ENCODE results near the gene SLC25A45. TPM values are rescaled to one million over a fixed set of nuclear protein-coding genes. Genes with fewer than 3 reads are reported as not detected.
A peak's percentile ranks its signal among the peaks of the same experiment; 100 is the strongest.

SLC25A45 gene
- total and polyA plus RNA-seq, 11 donors: 3.8 to 11.6 (median 6.6) TPM

DNA sequence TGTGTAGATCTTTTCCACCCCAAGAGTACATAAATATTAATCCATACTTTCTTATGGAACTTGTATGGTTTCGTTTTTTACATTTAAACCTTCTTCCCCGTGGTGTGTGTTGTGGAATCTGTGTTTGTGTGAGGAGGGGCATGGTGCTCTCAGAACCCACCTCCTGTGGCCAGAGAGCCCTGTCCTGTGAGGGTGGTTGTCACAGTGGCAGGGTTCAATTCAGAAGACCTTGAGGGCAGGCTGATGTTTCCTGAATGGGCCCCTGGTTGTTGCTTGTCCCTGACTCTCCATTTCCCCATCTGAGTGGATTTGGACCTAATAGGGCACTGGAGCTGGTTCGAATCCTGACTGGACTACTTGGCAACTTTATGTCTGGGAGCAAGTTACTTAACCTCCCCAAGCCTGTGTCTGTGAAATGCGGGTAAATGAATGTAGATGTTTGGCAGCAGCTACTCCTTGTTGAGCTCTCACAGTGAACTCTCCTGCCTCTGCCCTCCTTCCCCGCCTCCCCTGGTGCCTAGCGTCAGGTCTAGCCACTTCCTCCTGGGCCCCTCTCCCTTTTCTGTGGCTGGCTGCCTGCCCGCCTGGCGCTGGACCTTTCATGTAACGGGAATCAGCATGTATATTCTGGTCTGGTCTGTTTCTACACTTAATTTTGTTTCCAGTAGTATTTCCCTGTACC, 47.4 kb upstream of the SLC25A45 start:
- peak; percentile 4 to 47 (median 24) for ATAC-seq
- peaks cover 6 to 94% (median 81%) of the 10 kb centered on the region in 9 donors for H3K36me3 ChIP-seq

DNA sequence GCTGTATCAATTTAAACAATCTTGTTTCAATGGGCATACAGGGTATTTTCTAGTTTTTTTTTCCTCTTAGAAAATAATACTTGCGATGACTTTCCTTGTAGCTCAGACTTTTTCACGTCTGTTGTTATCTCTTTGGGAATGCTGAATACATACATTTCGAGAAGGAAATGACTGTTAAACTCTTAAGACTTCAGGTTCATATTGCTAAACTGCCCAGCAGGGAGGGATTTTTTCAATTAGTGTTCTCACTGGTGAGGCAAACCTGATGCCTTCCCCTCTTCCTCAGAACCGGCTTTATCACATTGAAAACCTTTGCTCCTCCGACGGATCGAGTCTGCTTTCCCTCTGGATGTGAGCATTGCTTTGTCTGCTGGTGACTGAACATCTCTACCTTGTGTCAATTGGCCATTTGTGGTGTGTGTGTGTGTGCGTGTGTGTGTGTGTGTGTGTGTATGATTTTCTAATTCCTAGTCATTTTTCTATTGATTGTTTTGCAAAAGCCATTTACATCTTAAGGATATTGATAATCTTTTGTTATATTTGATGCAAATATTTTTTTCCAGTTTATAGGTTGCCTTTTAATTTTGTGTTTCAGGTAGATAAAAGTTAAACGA, 46.7 kb upstream of the SLC25A45 start:
- ATAC-seq (peak in 2 of 4 donors; percentile 2 to 5), DNase-seq (peak in 2 of 5 donors; percentile 28 to 31)
- 1 to 7% (median 3%) methylated on average over 9 of the region's 9 CpGs for WGBS, 4 donors
- Histone ChIP-seq H3K9me3 (no peaks in the 10 kb centered on the region), H3K27ac (peak overlapping the region in 11 of 12 donors; percentile 12 to 100 (median 99)), H3K4me3 (peak overlapping the region in 11 of 12 donors; percentile 75 to 96 (median 91)), H3K27me3 (no peaks in the 10 kb centered on the region), H3K36me3 (peaks cover 3 to 94% (median 74%) of the 10 kb centered on the region in 9 donors), H3K4me1 (peaks cover 0 to 77% (median 64%) of the 10 kb centered on the region in 12 donors)
- peak; percentile 8 to 35 for TF ChIP-seq POLR2A (IDR thresholded peaks at IDR 0.05)
- TF ChIP-seq CTCF (IDR thresholded peaks at IDR 0.05): no peak
- intact Hi-C loops (cut with DNase I): no loop called here

More for the DNA sequence above, 47.4 kb upstream of the SLC25A45 start:
- intact Hi-C loops (cut with DNase I): no loop called here
- no peaks in the 10 kb centered on the region for H3K27me3 ChIP-seq
- peak in 4 of 5 donors; percentile 77 to 81 (median 79) for DNase-seq
- H3K9me3 ChIP-seq: no peaks in the 10 kb centered on the region
- H3K4me1 ChIP-seq: peaks cover 0 to 84% (median 71%) of the 10 kb centered on the region in 12 donors
- TF ChIP-seq POLR2A (IDR thresholded peaks at IDR 0.05) (peak; percentile 43 to 68), CTCF (IDR thresholded peaks at IDR 0.05) (no peak)
- peak overlapping the region in 11 of 12 donors; percentile 10 to 96 (median 84) for H3K4me3 ChIP-seq
- WGBS, 4 donors: 1 to 2% (median 1%) methylated on average over 9 of the region's 9 CpGs
- peak overlapping the region; percentile 1 to 100 (median 76) for H3K27ac ChIP-seq

DNA sequence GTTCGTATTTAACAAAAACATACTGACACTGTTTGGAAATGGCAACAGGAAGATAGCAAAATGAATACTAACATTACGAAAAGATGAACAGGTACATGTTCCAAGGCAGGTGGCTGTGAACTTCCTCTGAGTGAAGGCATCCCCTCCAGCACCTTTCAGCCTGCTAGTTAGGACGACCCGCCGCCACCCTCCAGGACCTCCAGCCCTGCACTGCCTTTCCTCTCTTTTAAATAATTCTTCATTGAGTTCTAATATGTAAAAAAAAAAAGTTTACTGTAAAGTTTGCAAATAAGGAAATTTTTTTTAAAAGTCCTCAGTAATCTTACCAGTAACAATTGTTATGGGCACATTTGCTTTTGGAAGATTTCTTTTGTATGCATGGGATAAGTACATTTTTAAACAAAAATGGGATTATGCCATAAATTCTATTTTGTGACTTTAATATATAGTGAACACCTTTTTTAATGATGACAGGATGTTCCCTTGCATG, 46.2 kb upstream of the SLC25A45 start:
- Histone ChIP-seq H3K27me3 (no peaks in the 10 kb centered on the region), H3K27ac (peak overlapping the region in 11 of 12 donors; percentile 37 to 100 (median 99)), H3K4me3 (peak overlapping the region; percentile 75 to 96 (median 91)), H3K4me1 (peaks cover 0 to 72% (median 60%) of the 10 kb centered on the region in 12 donors), H3K36me3 (peaks cover 3 to 92% (median 68%) of the 10 kb centered on the region in 9 donors), H3K9me3 (no peaks in the 10 kb centered on the region)
- intact Hi-C loops (cut with DNase I): no loop called here
- 6 to 12% (median 10%) methylated on average over 5 of the region's 5 CpGs for WGBS, 4 donors
- TF ChIP-seq POLR2A (IDR thresholded peaks at IDR 0.05): peak; percentile 2 to 10
- no peak for TF ChIP-seq CTCF (IDR thresholded peaks at IDR 0.05)
- ATAC-seq (peak in 2 of 4 donors; percentile 2 to 10), DNase-seq (peak in 2 of 5 donors; percentile 30 to 33)

Measured in heart left ventricle (tissue), 16 donors.